Stomach (tissue), 4 donors: ENCODE measurements around the gene FAM187B.

Experiments
- CTCF ChIP-seq, 7 experiments: fragments of 450-650 bp in 4 of 7; fragments of 200-600 bp in 3 of 7; sonication (generic) in 3 of 7; IDR thresholded peaks; one replicate each; pipeline ENCODE4 v1.5.1; 2016 to 2019; ENCODE audit warnings: antibody characterized with exemption in 7 of 7, control low read depth in 2 of 7, mild to moderate bottlenecking in 1 of 7
- EP300 ChIP-seq: sonication (generic); formaldehyde crosslinking; IDR thresholded peaks from one replicate; pipeline ENCODE4 v1.6.1; 2017; ENCODE audit warnings: antibody characterized with exemption
- POLR2A ChIP-seq, 4 donors: fragments of 450-650 bp; IDR thresholded peaks; one replicate each; pipeline ENCODE4 v1.6.1; 2016; ENCODE audit warnings: antibody characterized with exemption in 4 of 4, control low read depth in 2 of 4, mild to moderate bottlenecking in 1 of 4, moderate library complexity in 1 of 4
- POLR2AphosphoS5 ChIP-seq, 3 donors: sonication (generic); formaldehyde crosslinking; IDR thresholded peaks; one replicate each; pipeline ENCODE4 v1.6.1; 2016; ENCODE audit warnings: antibody characterized with exemption in 3 of 3

GRCh38 chr19:35225951-35226350 is 2.6 kb downstream of the FAM187B start:
- no peak for TF ChIP-seq CTCF (IDR thresholded peaks at IDR 0.05)
- no peak for TF ChIP-seq POLR2A (IDR thresholded peaks at IDR 0.05)
- TF ChIP-seq EP300, result no peak
- no peak for TF ChIP-seq POLR2AphosphoS5 (IDR thresholded peaks at IDR 0.05)
